HEK293 (cell line): Measurements from ENCODE around the gene CD82.

Experiments
- CTCF ChIP-seq: fragments of 450-650 bp; formaldehyde crosslinking; IDR thresholded peaks from 2 replicates; pipeline ENCODE4 v1.5.1; 2016; ENCODE audit warnings: missing biosample characterization, missing genetic modification characterization
- HOXA7 ChIP-seq: sonication (generic); formaldehyde crosslinking; IDR thresholded peaks from 2 replicates; pipeline ENCODE4 v1.8.1; 2022; ENCODE audit warnings: missing genetic modification reagents, borderline replicate concordance
- KLF8 ChIP-seq: fragments of 450-650 bp; formaldehyde crosslinking; IDR thresholded peaks from 2 replicates; pipeline ENCODE4 v1.5.1; 2016; ENCODE audit warnings: missing biosample characterization, missing genetic modification characterization
- PBX3 ChIP-seq: sonication (generic); formaldehyde crosslinking; IDR thresholded peaks from 2 replicates; pipeline ENCODE4 v1.8.1; 2022; ENCODE audit warnings: mild to moderate bottlenecking, moderate library complexity, missing genetic modification reagents
- SCRT1 ChIP-seq: fragments of 450-650 bp; formaldehyde crosslinking; IDR thresholded peaks from 2 replicates; pipeline ENCODE4 v1.5.1; 2016; ENCODE audit warnings: missing biosample characterization, missing genetic modification characterization, borderline replicate concordance
- WT1 ChIP-seq: fragments of 450-650 bp; formaldehyde crosslinking; IDR thresholded peaks from 2 replicates; pipeline ENCODE4 v1.5.1; 2016; ENCODE audit warnings: missing biosample characterization, missing genetic modification characterization
- ZFP3 ChIP-seq: fragments of 450-650 bp; formaldehyde crosslinking; IDR thresholded peaks from 2 replicates; pipeline ENCODE4 v1.5.1; 2016; ENCODE audit warnings: low read depth, missing biosample characterization, missing genetic modification characterization
- ZNF785 ChIP-seq: fragments of 450-650 bp; formaldehyde crosslinking; IDR thresholded peaks from 2 replicates; pipeline ENCODE4 v1.5.1; 2016; ENCODE audit warnings: missing biosample characterization, missing genetic modification characterization
- ZNF830 ChIP-seq: fragments of 450-650 bp; IDR thresholded peaks from 2 replicates; pipeline ENCODE4 v1.5.0; 2018; ENCODE audit warnings: missing biosample characterization, missing genetic modification characterization, low read depth, mild to moderate bottlenecking, moderate library complexity

GRCh38 chr11:44595006-44595405 is 29.5 kb downstream of the CD82 start:
- TF ChIP-seq CTCF (tag by site-specific recombination) (no peak), ZFP3 (no peak), KLF8 (tag by site-specific recombination) (no peak), ZNF785 (tag by site-specific recombination) (no peak), WT1 (no peak), ZNF830 (tag by site-specific recombination) (no peak), SCRT1 (tag by site-specific recombination) (no peak), HOXA7 (CRISPR knock-in tag) (no peak), PBX3 (CRISPR knock-in tag) (no peak)
